ENCODE measurements around the gene SCAI.

SCAI gene

GRCh38 chr9:125147401-125147951 lies 4.1 kb upstream of the SCAI start:
- no peak overlapping the region for H3K4me3 ChIP-seq (replicated peaks; ENCODE audit: low read depth, low read length)
- TF ChIP-seq CTCF (IDR thresholded peaks at IDR 0.05; ENCODE audit: low read depth, low read length, missing control alignments) = no peak
- no peak for DNase-seq (ENCODE audit: extremely low read depth, low read depth)

- H3K4me3 ChIP-seq (replicated peaks; ENCODE audit: low read depth, low read length) = no peak overlapping the region
- no peak for TF ChIP-seq CTCF (IDR thresholded peaks at IDR 0.05; ENCODE audit: low read depth, low read length, missing control alignments)
- DNase-seq (ENCODE audit: extremely low read depth, low read depth) = no peak
Observed at GRCh38 chr9:125146247-125146646, 2.9 kb upstream of the SCAI start.

- no peak overlapping the region for H3K4me3 ChIP-seq (replicated peaks; ENCODE audit: low read depth, low read length)
- no peak for DNase-seq (ENCODE audit: extremely low read depth, low read depth)
- TF ChIP-seq CTCF (IDR thresholded peaks at IDR 0.05; ENCODE audit: low read depth, low read length, missing control alignments) = no peak
Observed at GRCh38 chr9:125145425-125145824, 2.1 kb upstream of the SCAI start.

GRCh38 chr9:125142560-125143376 lies 560 bp downstream of the SCAI start:
- no peak for DNase-seq (ENCODE audit: extremely low read depth, low read depth)
- H3K4me3 ChIP-seq (replicated peaks; ENCODE audit: low read depth, low read length) = peak overlapping the region; percentile 59
- TF ChIP-seq CTCF (IDR thresholded peaks at IDR 0.05; ENCODE audit: low read depth, low read length, missing control alignments) = no peak

GRCh38 chr9:125141751-125142150 lies 1.6 kb downstream of the SCAI start:
- no peak for DNase-seq (ENCODE audit: extremely low read depth, low read depth)
- H3K4me3 ChIP-seq (replicated peaks; ENCODE audit: low read depth, low read length) = no peak overlapping the region
- TF ChIP-seq CTCF (IDR thresholded peaks at IDR 0.05; ENCODE audit: low read depth, low read length, missing control alignments) = no peak

- DNase-seq (ENCODE audit: extremely low read depth, low read depth) = no peak
- H3K4me3 ChIP-seq (replicated peaks; ENCODE audit: low read depth, low read length) = no peak overlapping the region
- no peak for TF ChIP-seq CTCF (IDR thresholded peaks at IDR 0.05; ENCODE audit: low read depth, low read length, missing control alignments)
Observed at GRCh38 chr9:125141251-125141650, 2.1 kb downstream of the SCAI start.

Data from HFF-Myc (cell line).